Retinal pigment epithelial cell (primary cell): ENCODE data around the gene CDK14.

Experiments used
- DNase-seq: peaks from one replicate; pipeline ENCODE4 v3.0.0-alpha.2; 2010; ENCODE audit warnings: low read depth
- H3K4me3 ChIP-seq: 2 replicates; pipeline ENCODE4 v1.5.1; 2011; ENCODE audit warnings: mild to moderate bottlenecking, low read length, control low read depth, moderate library complexity
- CTCF ChIP-seq: conservative IDR thresholded peaks from 2 replicates; pipeline ENCODE4 v1.5.1; 2011; ENCODE audit warnings: low read depth, low read length, control low read depth, inconsistent platforms

CDK14 gene

GRCh38 chr7:90841759-90842429, 245.8 kb downstream of the CDK14 start:
- no peak for DNase-seq
- TF ChIP-seq CTCF = no peak
- H3K4me3 ChIP-seq = no peak overlapping the region

GRCh38 chr7:90842430-90842788, 246.3 kb downstream of the CDK14 start:
- no peak for TF ChIP-seq CTCF
- no peak for DNase-seq

GRCh38 chr7:90843472-90843871, 247.4 kb downstream of the CDK14 start:
- H3K4me3 ChIP-seq = no peak overlapping the region
- no peak for DNase-seq
- TF ChIP-seq CTCF = no peak

More at GRCh38 chr7:90842430-90842788, 246.3 kb downstream of the CDK14 start:
- no peak overlapping the region for H3K4me3 ChIP-seq

GRCh38 chr7:90844421-90844820, 248.3 kb downstream of the CDK14 start:
- no peak for TF ChIP-seq CTCF
- no peak overlapping the region for H3K4me3 ChIP-seq
- DNase-seq = no peak

- TF ChIP-seq CTCF = no peak
- no peak for DNase-seq
- H3K4me3 ChIP-seq = no peak overlapping the region
These were observed 250.1 kb downstream of the CDK14 start for GRCh38 chr7:90846192-90846591.

GRCh38 chr7:90850066-90850465, 253.9 kb downstream of the CDK14 start:
- no peak overlapping the region for H3K4me3 ChIP-seq
- TF ChIP-seq CTCF = no peak
- no peak for DNase-seq

- no peak overlapping the region for H3K4me3 ChIP-seq
- no peak for DNase-seq
- TF ChIP-seq CTCF = no peak
These were observed 254.3 kb downstream of the CDK14 start for GRCh38 chr7:90850471-90850870.
